Bronchial epithelial cell (primary cell): ENCODE measurements around the gene FSHB. TPM values are rescaled to one million over a fixed set of nuclear protein-coding genes. Genes with fewer than 3 reads are reported as not detected.

Experiments used
- DNase-seq: peaks from one replicate; pipeline ENCODE4 v3.0.0-alpha.2; 2010; ENCODE audit warnings: low read depth
- FAIRE-seq: peaks from 2 replicates; lab custom pipeline; 2011; peaks lifted over from hg19 to GRCh38; lab: Jason Lieb, UNC
- H3K27me3 ChIP-seq: 2 replicates; pipeline ENCODE4 v1.5.1; 2011; ENCODE audit warnings: low read length; ENCODE audit not compliant: control insufficient read depth, insufficient read depth
- H3K36me3 ChIP-seq: 2 replicates; pipeline ENCODE4 v1.5.1; 2011; ENCODE audit warnings: low read length; ENCODE audit not compliant: control insufficient read depth, insufficient read depth
- H3K4me3 ChIP-seq: 2 replicates; pipeline ENCODE4 v1.5.1; 2011; ENCODE audit warnings: mild to moderate bottlenecking, low read depth, low read length, control low read depth
- total RNA-seq: library from RNA; depleted of rRNA; stranded (reverse); fragments of >200 nt; gene quantifications from 2 replicates; pipeline ENCODE4 v1.2.1, GENCODE V29; 2014
- TF ChIP-seq, protein P1 (sequence below): IDR thresholded peaks from 2 replicates; pipeline ENCODE4 v1.5.1; 2011; ENCODE audit warnings: mild to moderate bottlenecking, moderate library complexity, low read length, control low read depth, inconsistent platforms; ENCODE audit not compliant: insufficient read depth, severe bottlenecking

The FSHB gene
- total RNA-seq, 1 donor from 2014 or later, result not detected

GRCh38 chr11:30282289-30282631 lies 51.4 kb downstream of the FSHB start:
- TF ChIP-seq, protein P1, sequence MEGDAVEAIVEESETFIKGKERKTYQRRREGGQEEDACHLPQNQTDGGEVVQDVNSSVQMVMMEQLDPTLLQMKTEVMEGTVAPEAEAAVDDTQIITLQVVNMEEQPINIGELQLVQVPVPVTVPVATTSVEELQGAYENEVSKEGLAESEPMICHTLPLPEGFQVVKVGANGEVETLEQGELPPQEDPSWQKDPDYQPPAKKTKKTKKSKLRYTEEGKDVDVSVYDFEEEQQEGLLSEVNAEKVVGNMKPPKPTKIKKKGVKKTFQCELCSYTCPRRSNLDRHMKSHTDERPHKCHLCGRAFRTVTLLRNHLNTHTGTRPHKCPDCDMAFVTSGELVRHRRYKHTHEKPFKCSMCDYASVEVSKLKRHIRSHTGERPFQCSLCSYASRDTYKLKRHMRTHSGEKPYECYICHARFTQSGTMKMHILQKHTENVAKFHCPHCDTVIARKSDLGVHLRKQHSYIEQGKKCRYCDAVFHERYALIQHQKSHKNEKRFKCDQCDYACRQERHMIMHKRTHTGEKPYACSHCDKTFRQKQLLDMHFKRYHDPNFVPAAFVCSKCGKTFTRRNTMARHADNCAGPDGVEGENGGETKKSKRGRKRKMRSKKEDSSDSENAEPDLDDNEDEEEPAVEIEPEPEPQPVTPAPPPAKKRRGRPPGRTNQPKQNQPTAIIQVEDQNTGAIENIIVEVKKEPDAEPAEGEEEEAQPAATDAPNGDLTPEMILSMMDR, result no peak
- no peak for DNase-seq

More at GRCh38 chr11:30282289-30282631, 51.4 kb downstream of the FSHB start:
- no peaks in the 10 kb centered on the region for H3K27me3 ChIP-seq
- no peak for FAIRE-seq
- H3K36me3 ChIP-seq, result no peaks in the 10 kb centered on the region
- no peak overlapping the region for H3K4me3 ChIP-seq

Other genes with a start within 250 kb of the FSHB start
- gene KCNA4, start 214.0 kb upstream of the FSHB start, total RNA-seq, result not detected in 2 replicates
- 19.2 and 29.2 TPM in 2 replicates for gene ARL14EP, start 92.1 kb downstream of the FSHB start, total RNA-seq